Measurements from ENCODE around the gene PCGF1. TPM values are rescaled to one million over a fixed set of nuclear protein-coding genes. Genes with fewer than 3 reads are reported as not detected.

PCGF1 gene
- total and polyA plus RNA-seq, 9 of the 15 experiments (the other 6 are each of a cell fraction or from before 2014, with no cell fraction given) = 20.3 to 45.7 (median 29.3) TPM

- TF ChIP-seq ZNF407 (IDR thresholded peaks at IDR 0.05; ENCODE audit: low read depth) (peak; percentile 54), ZKSCAN1 (IDR thresholded peaks at IDR 0.05; ENCODE audit: low read depth, low read length) (peak; percentile 52; the same call in 1 of the 2 replicates), ADNP (tag; IDR thresholded peaks at IDR 0.05) (no peak), POLR2B (IDR thresholded peaks at IDR 0.05; ENCODE audit: low read depth, partially characterized antibody) (peak; percentile 89), SETDB1 (IDR thresholded peaks at IDR 0.05; ENCODE audit: low read length) (peak; percentile 45), ZNF695 (CRISPR knock-in tag; IDR thresholded peaks at IDR 0.05) (no peak), E2F3 (CRISPR knock-in tag; IDR thresholded peaks at IDR 0.05) (no peak), ZNF253 (CRISPR knock-in tag; conservative IDR thresholded peaks at IDR 0.05) (no peak), ZNF408 (CRISPR knock-in tag; IDR thresholded peaks at IDR 0.05; ENCODE audit: low read depth) (no peak), KAT7 (CRISPR knock-in tag; IDR thresholded peaks at IDR 0.05; ENCODE audit: borderline replicate concordance) (peak; percentile 74; the same call in 1 of the 2 replicates), CEBPG (CRISPR knock-in tag; IDR thresholded peaks at IDR 0.05) (no peak), CEBPG (tag; conservative IDR thresholded peaks at IDR 0.05 in 1 of 2, IDR thresholded peaks at IDR 0.05 in 1 of 2) (no peak), XRCC4 (IDR thresholded peaks at IDR 0.05; ENCODE audit: extremely low read depth, insufficient read depth, insufficient read length) (no peak), GATAD2A (IDR thresholded peaks at IDR 0.05) (no peak), POLR2G (IDR thresholded peaks at IDR 0.05; ENCODE audit: low read depth, low read length) (peak; percentile 95), CGGBP1 (CRISPR knock-in tag; IDR thresholded peaks at IDR 0.05) (no peak), CREB1 (IDR thresholded peaks at IDR 0.05) (peak; percentile 84), CREB1 (CRISPR knock-in tag; IDR thresholded peaks at IDR 0.05) (peak; percentile 73)
Observed at GRCh38 chr2:74529357-74530238, 22.1 kb upstream of the PCGF1 start, which contains the start of the genes AUP1 and HTRA2 (continued).

Data from K562 (cell line).